Cardiac fibroblast (primary cell): Measurements from ENCODE around the gene DMRTB1.

ENCODE experiments used
- DNase-seq, 2 donors: peaks; one replicate each; pipeline versions ENCODE4 v3.0.0 to v3.0.0-alpha.2; 2010; ENCODE audit warnings: low read depth in 2 of 2
- H3K4me3 ChIP-seq, 2 donors: replicated peaks in 1 of 2; 1 replicate in 1 of 2; 2 replicates in 1 of 2; pipeline ENCODE4 v1.5.1; 2011; ENCODE audit warnings: low read depth in 2 of 2, low read length in 2 of 2, mild to moderate bottlenecking in 2 of 2, moderate library complexity in 1 of 2
- CTCF ChIP-seq: IDR thresholded peaks from one replicate; pipeline ENCODE4 v1.5.1; 2011; ENCODE audit warnings: low read depth, mild to moderate bottlenecking, low read length, inconsistent platforms

Gene DMRTB1

GRCh38 chr1:53512807-53513755 is 53.9 kb downstream of the DMRTB1 start:
- H3K4me3 ChIP-seq = no peak overlapping the region
- peak in 1 of 2 donors; percentile 10 for DNase-seq
- no peak for TF ChIP-seq CTCF

- no peak overlapping the region for H3K4me3 ChIP-seq
- no peak for DNase-seq
- TF ChIP-seq CTCF = no peak
Observed at GRCh38 chr1:53513846-53514245, 54.6 kb downstream of the DMRTB1 start.

- no peak overlapping the region for H3K4me3 ChIP-seq
- DNase-seq = no peak
- no peak for TF ChIP-seq CTCF
Observed at GRCh38 chr1:53514436-53514835, 55.2 kb downstream of the DMRTB1 start.

GRCh38 chr1:53516181-53516580 is 57.0 kb downstream of the DMRTB1 start:
- H3K4me3 ChIP-seq = no peak overlapping the region
- no peak for TF ChIP-seq CTCF

More at GRCh38 chr1:53516181-53516580, 57.0 kb downstream of the DMRTB1 start:
- DNase-seq = no peak
